SK-N-MC (cell line): Measurements from ENCODE around the gene NDST4.

Experiments used
- EZH2 ChIP-seq: fragments of 200-600 bp; sonication (generic); IDR thresholded peaks from one replicate; pipeline ENCODE4 v1.6.1; 2017; ENCODE audit warnings: antibody characterized with exemption
- POLR2AphosphoS5 ChIP-seq: IDR thresholded peaks from 2 replicates; pipeline ENCODE4 v1.6.1; 2012; ENCODE audit warnings: mild to moderate bottlenecking, low read depth, low read length, borderline replicate concordance

- TF ChIP-seq EZH2: no peak
- TF ChIP-seq POLR2AphosphoS5: no peak
These were observed 60.1 kb downstream of the NDST4 start for GRCh38 chr4:115053313-115053712.
